ENCODE measurements around the gene BANK1.

BANK1 gene

GRCh38 chr4:102094481-102094880 is 304.0 kb downstream of the BANK1 start:
- H3K79me1 ChIP-seq (replicated peaks; ENCODE audit: low read length, poor library complexity, severe bottlenecking), result no peaks in the 10 kb centered on the region
- no peak overlapping the region for H2BK120ac ChIP-seq (ENCODE audit: low read depth, low read length)
- no peak overlapping the region for H3K4me3 ChIP-seq (ENCODE audit: insufficient read depth in 1 of 2, low read depth in 1 of 2, low read length in 2 of 2)
- H3K9me3 ChIP-seq (ENCODE audit: control insufficient read depth, low read length), result no peaks in the 10 kb centered on the region
- 100% methylated on average over 1 of the region's 1 CpG for WGBS
- peak overlapping the region in 1 of 2 experiments; percentile 81 for H3K14ac ChIP-seq (ENCODE audit: low read length in 2 of 2)
- H3K4ac ChIP-seq (ENCODE audit: low read depth in 1 of 2, low read length in 2 of 2), result no peak overlapping the region
- no peak overlapping the region for H3K4me2 ChIP-seq (ENCODE audit: low read length, poor library complexity, severe bottlenecking)
- H3K4me1 ChIP-seq (ENCODE audit: control insufficient read depth, insufficient read depth, low read depth, low read length), result no peaks in the 10 kb centered on the region
- H3K23ac ChIP-seq (ENCODE audit: low read length in 2 of 2), result peak overlapping the region in 1 of 2 experiments; percentile 80
- H3K18ac ChIP-seq (ENCODE audit: low read depth in 1 of 2, low read length in 2 of 2), result no peak overlapping the region
- no peak overlapping the region for H2AK5ac ChIP-seq (ENCODE audit: low read length, severe bottlenecking)
- no peak overlapping the region for H4K91ac ChIP-seq (ENCODE audit: low read length)
- no peaks in the 10 kb centered on the region for H3K36me3 ChIP-seq (ENCODE audit: control insufficient read depth in 1 of 2, insufficient read depth in 2 of 2, low read depth in 1 of 2, low read length in 2 of 2)
- H2BK12ac ChIP-seq (ENCODE audit: low read length in 2 of 2), result no peak overlapping the region
- no peak overlapping the region for H2AFZ ChIP-seq (ENCODE audit: low read depth, low read length)
- no peak overlapping the region for H2BK5ac ChIP-seq (ENCODE audit: low read depth, low read length, poor library complexity, severe bottlenecking)
- no peak overlapping the region for H4K8ac ChIP-seq (ENCODE audit: low read length)
- no peak overlapping the region for H2BK15ac ChIP-seq (ENCODE audit: low read depth, poor library complexity, severe bottlenecking)
- no peaks in the 10 kb centered on the region for H3K27me3 ChIP-seq (ENCODE audit: control insufficient read depth in 1 of 2, insufficient read depth in 1 of 2, low read length in 2 of 2)
- no peak overlapping the region for H3K27ac ChIP-seq (ENCODE audit: low read length, poor library complexity, severe bottlenecking)
- H3K9ac ChIP-seq (ENCODE audit: low read length), result no peak overlapping the region
- DNase-seq, result no peak

- no peaks in the 10 kb centered on the region for H3K36me3 ChIP-seq (ENCODE audit: control insufficient read depth in 1 of 2, insufficient read depth in 2 of 2, low read depth in 1 of 2, low read length in 2 of 2)
- no peak overlapping the region for H2AK5ac ChIP-seq (ENCODE audit: low read length, severe bottlenecking)
- peaks cover 43% of the 10 kb centered on the region for H3K9me3 ChIP-seq (ENCODE audit: control insufficient read depth, low read length)
- H3K9ac ChIP-seq (ENCODE audit: low read length), result no peak overlapping the region
- 71% methylated on average over 1 of the region's 3 CpGs for WGBS
- H3K4me3 ChIP-seq (ENCODE audit: insufficient read depth in 1 of 2, low read depth in 1 of 2, low read length in 2 of 2), result no peak overlapping the region
- H4K8ac ChIP-seq (ENCODE audit: low read length), result no peak overlapping the region
- H2AFZ ChIP-seq (ENCODE audit: low read depth, low read length), result no peak overlapping the region
- H2BK12ac ChIP-seq (ENCODE audit: low read length in 2 of 2), result no peak overlapping the region
- no peaks in the 10 kb centered on the region for H3K79me1 ChIP-seq (replicated peaks; ENCODE audit: low read length, poor library complexity, severe bottlenecking)
- H3K23ac ChIP-seq (ENCODE audit: low read length in 2 of 2), result no peak overlapping the region
- H2BK15ac ChIP-seq (ENCODE audit: low read depth, poor library complexity, severe bottlenecking), result no peak overlapping the region
- H3K14ac ChIP-seq (ENCODE audit: low read length in 2 of 2), result no peak overlapping the region
- no peaks in the 10 kb centered on the region for H3K27me3 ChIP-seq (ENCODE audit: control insufficient read depth in 1 of 2, insufficient read depth in 1 of 2, low read length in 2 of 2)
- no peak for DNase-seq
- H3K4ac ChIP-seq (ENCODE audit: low read depth in 1 of 2, low read length in 2 of 2), result no peak overlapping the region
- no peak overlapping the region for H3K27ac ChIP-seq (ENCODE audit: low read length, poor library complexity, severe bottlenecking)
- H2BK120ac ChIP-seq (ENCODE audit: low read depth, low read length), result no peak overlapping the region
- H3K18ac ChIP-seq (ENCODE audit: low read depth in 1 of 2, low read length in 2 of 2), result no peak overlapping the region
- no peak overlapping the region for H3K4me2 ChIP-seq (ENCODE audit: low read length, poor library complexity, severe bottlenecking)
- H3K4me1 ChIP-seq (ENCODE audit: control insufficient read depth, insufficient read depth, low read depth, low read length), result no peaks in the 10 kb centered on the region
- H2BK5ac ChIP-seq (ENCODE audit: low read depth, low read length, poor library complexity, severe bottlenecking), result no peak overlapping the region
- no peak overlapping the region for H4K91ac ChIP-seq (ENCODE audit: low read length)
Measured at GRCh38 chr4:102103368-102103767, 312.8 kb downstream of the BANK1 start.

- H3K36me3 ChIP-seq (ENCODE audit: control insufficient read depth in 1 of 2, insufficient read depth in 2 of 2, low read depth in 1 of 2, low read length in 2 of 2), result no peaks in the 10 kb centered on the region
- no peak overlapping the region for H3K4ac ChIP-seq (ENCODE audit: low read depth in 1 of 2, low read length in 2 of 2)
- no peaks in the 10 kb centered on the region for H3K4me1 ChIP-seq (ENCODE audit: control insufficient read depth, insufficient read depth, low read depth, low read length)
- no peak overlapping the region for H3K27ac ChIP-seq (ENCODE audit: low read length, poor library complexity, severe bottlenecking)
- no peak overlapping the region for H3K18ac ChIP-seq (ENCODE audit: low read depth in 1 of 2, low read length in 2 of 2)
- peak; percentile 40 for DNase-seq
- no peak overlapping the region for H3K4me2 ChIP-seq (ENCODE audit: low read length, poor library complexity, severe bottlenecking)
- no peak overlapping the region for H2BK12ac ChIP-seq (ENCODE audit: low read length in 2 of 2)
- peaks cover 51% of the 10 kb centered on the region for H3K9me3 ChIP-seq (ENCODE audit: control insufficient read depth, low read length)
- H3K23ac ChIP-seq (ENCODE audit: low read length in 2 of 2), result no peak overlapping the region
- no peak overlapping the region for H2BK5ac ChIP-seq (ENCODE audit: low read depth, low read length, poor library complexity, severe bottlenecking)
- no peak overlapping the region for H4K91ac ChIP-seq (ENCODE audit: low read length)
- H2AK5ac ChIP-seq (ENCODE audit: low read length, severe bottlenecking), result no peak overlapping the region
- no peak overlapping the region for H3K9ac ChIP-seq (ENCODE audit: low read length)
- H3K27me3 ChIP-seq (ENCODE audit: control insufficient read depth in 1 of 2, insufficient read depth in 1 of 2, low read length in 2 of 2), result no peaks in the 10 kb centered on the region
- no peak overlapping the region for H2BK120ac ChIP-seq (ENCODE audit: low read depth, low read length)
- no peak overlapping the region for H4K8ac ChIP-seq (ENCODE audit: low read length)
- H2AFZ ChIP-seq (ENCODE audit: low read depth, low read length), result no peak overlapping the region
- H3K79me1 ChIP-seq (replicated peaks; ENCODE audit: low read length, poor library complexity, severe bottlenecking), result no peaks in the 10 kb centered on the region
- no peak overlapping the region for H3K4me3 ChIP-seq (ENCODE audit: insufficient read depth in 1 of 2, low read depth in 1 of 2, low read length in 2 of 2)
- H2BK15ac ChIP-seq (ENCODE audit: low read depth, poor library complexity, severe bottlenecking), result no peak overlapping the region
- H3K14ac ChIP-seq (ENCODE audit: low read length in 2 of 2), result no peak overlapping the region
Measured at GRCh38 chr4:102104278-102104677, 313.7 kb downstream of the BANK1 start.

- Histone ChIP-seq H4K91ac (ENCODE audit: low read length) (no peak overlapping the region), H3K79me1 (replicated peaks; ENCODE audit: low read length, poor library complexity, severe bottlenecking) (no peaks in the 10 kb centered on the region), H3K4ac (ENCODE audit: low read depth in 1 of 2, low read length in 2 of 2) (no peak overlapping the region), H3K23ac (ENCODE audit: low read length in 2 of 2) (no peak overlapping the region), H3K9ac (ENCODE audit: low read length) (no peak overlapping the region), H2BK5ac (ENCODE audit: low read depth, low read length, poor library complexity, severe bottlenecking) (no peak overlapping the region), H3K4me1 (ENCODE audit: control insufficient read depth, insufficient read depth, low read depth, low read length) (no peaks in the 10 kb centered on the region), H3K27me3 (ENCODE audit: control insufficient read depth in 1 of 2, insufficient read depth in 1 of 2, low read length in 2 of 2) (no peaks in the 10 kb centered on the region), H2BK12ac (ENCODE audit: low read length in 2 of 2) (no peak overlapping the region), H3K4me2 (ENCODE audit: low read length, poor library complexity, severe bottlenecking) (no peak overlapping the region), H3K4me3 (ENCODE audit: insufficient read depth in 1 of 2, low read depth in 1 of 2, low read length in 2 of 2) (peak overlapping the region in 1 of 2 experiments; percentile 18), H2BK15ac (ENCODE audit: low read depth, poor library complexity, severe bottlenecking) (no peak overlapping the region), H3K27ac (ENCODE audit: low read length, poor library complexity, severe bottlenecking) (no peak overlapping the region), H3K36me3 (ENCODE audit: control insufficient read depth in 1 of 2, insufficient read depth in 2 of 2, low read depth in 1 of 2, low read length in 2 of 2) (no peaks in the 10 kb centered on the region), H2BK120ac (ENCODE audit: low read depth, low read length) (no peak overlapping the region), H3K18ac (ENCODE audit: low read depth in 1 of 2, low read length in 2 of 2) (no peak overlapping the region), H4K8ac (ENCODE audit: low read length) (no peak overlapping the region), H2AK5ac (ENCODE audit: low read length, severe bottlenecking) (no peak overlapping the region), H3K14ac (ENCODE audit: low read length in 2 of 2) (no peak overlapping the region), H2AFZ (ENCODE audit: low read depth, low read length) (no peak overlapping the region), H3K9me3 (ENCODE audit: control insufficient read depth, low read length) (peaks cover 52% of the 10 kb centered on the region)
- WGBS, result 38% methylated on average over 1 of the region's 1 CpG
- no peak for DNase-seq
Measured at GRCh38 chr4:102105983-102106382, 315.5 kb downstream of the BANK1 start.

Measured in mesenchymal stem cell (in vitro differentiated cells and primary cell).